Chondrocyte (in vitro differentiated cells): ENCODE data around the gene CLIC5. TPM values are rescaled to one million over a fixed set of nuclear protein-coding genes. Genes with fewer than 3 reads are reported as not detected.

Experiments used
- DNase-seq: peaks from one replicate; pipeline ENCODE4 v3.0.0; 2021; ENCODE audit warnings: mixed read lengths, low spot score
- H3K27ac Mint-ChIP-seq: one replicate; pipeline ENCODE4 v1.8.0; 2021; ENCODE audit warnings: mild to moderate bottlenecking, moderate library complexity, mixed read lengths; ENCODE audit not compliant: unreplicated experiment
- H3K27me3 Mint-ChIP-seq: 2 replicates; pipeline ENCODE4 v1.8.0; 2021; ENCODE audit warnings: low read depth, mixed read lengths
- H3K36me3 Mint-ChIP-seq: 2 replicates; pipeline ENCODE4 v1.8.0; 2021; ENCODE audit warnings: low read depth, mixed read lengths
- H3K4me1 Mint-ChIP-seq: 2 replicates; pipeline ENCODE4 v1.8.0; 2021; ENCODE audit warnings: low read depth, mild to moderate bottlenecking, mixed read lengths
- H3K4me3 Mint-ChIP-seq: one replicate; pipeline ENCODE4 v1.8.0; 2021; ENCODE audit warnings: mild to moderate bottlenecking, moderate library complexity, mixed read lengths; ENCODE audit not compliant: unreplicated experiment
- H3K9me3 Mint-ChIP-seq: 2 replicates; pipeline ENCODE4 v1.8.0; 2021; ENCODE audit warnings: low read depth, mixed read lengths
- total RNA-seq: library from RNA; stranded (reverse); gene quantifications from 3 replicates; pipeline ENCODE4 v1.2.1, GENCODE V29; 2021
- TF ChIP-seq, protein P1 (sequence below): fragments of 200-600 bp; sonication (generic); IDR thresholded peaks from 2 replicates; pipeline ENCODE4 v1.5.0; 2021; ENCODE audit warnings: antibody characterized with exemption, mild to moderate bottlenecking, moderate library complexity

The CLIC5 gene
- total RNA-seq, 1 donor from 2014 or later = not detected

DNA sequence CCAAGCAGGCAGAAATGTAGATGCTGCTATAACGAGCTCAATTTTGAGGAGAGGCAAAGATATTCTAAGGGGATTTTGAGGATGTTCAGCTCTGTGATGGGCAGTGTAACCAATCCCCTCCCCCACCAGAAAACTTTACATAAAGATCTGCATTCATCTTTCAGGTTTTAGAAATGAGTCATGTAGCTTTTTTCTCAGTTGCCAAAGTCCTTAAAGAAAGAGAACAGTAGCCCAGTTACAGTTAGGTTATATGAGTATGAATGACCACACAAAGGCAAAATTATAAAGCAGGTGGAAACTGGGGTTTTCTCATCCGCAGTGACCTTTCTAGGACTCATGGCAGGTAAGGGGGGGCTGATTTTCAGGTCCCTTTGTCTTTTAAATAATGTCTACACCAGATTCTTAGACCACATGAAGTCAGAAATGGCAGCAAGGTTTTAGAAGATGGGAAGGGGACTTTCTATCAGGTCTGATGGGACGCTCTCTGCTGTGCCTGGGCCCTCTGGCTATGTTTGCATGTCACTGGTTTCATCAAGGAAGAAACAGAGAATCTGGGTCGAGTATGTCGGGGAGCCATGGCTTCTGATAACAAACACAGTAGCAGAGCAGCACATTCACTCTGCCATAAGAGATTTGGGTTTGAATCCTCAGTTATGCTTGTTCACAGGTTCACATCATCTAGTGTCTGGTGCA, 94.7 kb downstream of the CLIC5 start:
- TF ChIP-seq, protein P1, sequence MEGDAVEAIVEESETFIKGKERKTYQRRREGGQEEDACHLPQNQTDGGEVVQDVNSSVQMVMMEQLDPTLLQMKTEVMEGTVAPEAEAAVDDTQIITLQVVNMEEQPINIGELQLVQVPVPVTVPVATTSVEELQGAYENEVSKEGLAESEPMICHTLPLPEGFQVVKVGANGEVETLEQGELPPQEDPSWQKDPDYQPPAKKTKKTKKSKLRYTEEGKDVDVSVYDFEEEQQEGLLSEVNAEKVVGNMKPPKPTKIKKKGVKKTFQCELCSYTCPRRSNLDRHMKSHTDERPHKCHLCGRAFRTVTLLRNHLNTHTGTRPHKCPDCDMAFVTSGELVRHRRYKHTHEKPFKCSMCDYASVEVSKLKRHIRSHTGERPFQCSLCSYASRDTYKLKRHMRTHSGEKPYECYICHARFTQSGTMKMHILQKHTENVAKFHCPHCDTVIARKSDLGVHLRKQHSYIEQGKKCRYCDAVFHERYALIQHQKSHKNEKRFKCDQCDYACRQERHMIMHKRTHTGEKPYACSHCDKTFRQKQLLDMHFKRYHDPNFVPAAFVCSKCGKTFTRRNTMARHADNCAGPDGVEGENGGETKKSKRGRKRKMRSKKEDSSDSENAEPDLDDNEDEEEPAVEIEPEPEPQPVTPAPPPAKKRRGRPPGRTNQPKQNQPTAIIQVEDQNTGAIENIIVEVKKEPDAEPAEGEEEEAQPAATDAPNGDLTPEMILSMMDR = no peak
- Mint-ChIP-seq H3K4me1 (peaks cover 9% of the 10 kb centered on the region), H3K27ac (no peak overlapping the region), H3K27me3 (no peaks in the 10 kb centered on the region), H3K4me3 (no peak overlapping the region), H3K36me3 (no peaks in the 10 kb centered on the region), H3K9me3 (no peaks in the 10 kb centered on the region)
- no peak for DNase-seq

DNA sequence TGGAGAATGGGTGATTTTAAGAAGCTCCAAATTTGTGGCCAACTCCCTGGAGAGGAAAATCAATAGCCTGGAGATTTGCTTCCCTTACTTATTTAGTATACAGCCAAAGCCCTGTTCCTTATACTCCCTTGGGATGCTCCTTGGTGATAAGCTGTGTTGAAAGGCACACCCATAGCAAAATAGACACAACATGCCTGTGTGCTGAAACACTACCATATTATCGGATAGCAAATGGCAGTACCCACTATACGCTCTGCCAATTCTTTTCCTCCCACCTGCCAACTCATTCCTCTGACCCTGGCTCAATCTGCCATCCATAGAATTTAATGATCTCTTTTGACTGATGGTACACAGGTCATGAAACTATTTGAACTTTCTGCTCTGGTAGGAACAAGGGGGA, 98.2 kb downstream of the CLIC5 start:
- Mint-ChIP-seq H3K27me3 (no peaks in the 10 kb centered on the region), H3K27ac (no peak overlapping the region), H3K4me1 (peaks cover 3% of the 10 kb centered on the region), H3K9me3 (no peaks in the 10 kb centered on the region), H3K36me3 (no peaks in the 10 kb centered on the region), H3K4me3 (no peak overlapping the region)
- TF ChIP-seq, protein P1 = no peak
- no peak for DNase-seq

DNA sequence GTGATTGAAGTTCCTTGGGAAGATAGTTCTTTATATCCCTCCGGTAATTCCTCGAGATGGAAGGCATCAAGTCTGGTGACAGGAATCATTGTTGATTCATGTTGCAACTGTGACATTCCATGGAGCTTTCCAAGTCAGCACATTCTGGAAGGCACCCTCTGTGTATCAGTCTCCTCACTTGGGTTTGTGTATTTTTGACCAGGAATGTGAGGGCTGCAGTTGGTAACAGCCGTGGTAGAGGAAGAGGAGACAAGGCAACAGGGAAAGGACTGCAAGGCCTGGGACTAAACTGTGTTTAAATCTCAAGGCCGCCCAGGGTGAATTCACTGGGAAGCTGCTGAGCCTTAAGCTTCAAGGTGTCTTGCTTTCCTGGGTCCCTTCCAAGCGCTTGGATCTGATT, 99.0 kb downstream of the CLIC5 start:
- DNase-seq = no peak
- Mint-ChIP-seq H3K4me3 (no peak overlapping the region), H3K27me3 (no peaks in the 10 kb centered on the region), H3K27ac (no peak overlapping the region), H3K4me1 (peaks cover under 1% of the 10 kb centered on the region), H3K9me3 (no peaks in the 10 kb centered on the region), H3K36me3 (no peaks in the 10 kb centered on the region)
- TF ChIP-seq, protein P1 = no peak

DNA sequence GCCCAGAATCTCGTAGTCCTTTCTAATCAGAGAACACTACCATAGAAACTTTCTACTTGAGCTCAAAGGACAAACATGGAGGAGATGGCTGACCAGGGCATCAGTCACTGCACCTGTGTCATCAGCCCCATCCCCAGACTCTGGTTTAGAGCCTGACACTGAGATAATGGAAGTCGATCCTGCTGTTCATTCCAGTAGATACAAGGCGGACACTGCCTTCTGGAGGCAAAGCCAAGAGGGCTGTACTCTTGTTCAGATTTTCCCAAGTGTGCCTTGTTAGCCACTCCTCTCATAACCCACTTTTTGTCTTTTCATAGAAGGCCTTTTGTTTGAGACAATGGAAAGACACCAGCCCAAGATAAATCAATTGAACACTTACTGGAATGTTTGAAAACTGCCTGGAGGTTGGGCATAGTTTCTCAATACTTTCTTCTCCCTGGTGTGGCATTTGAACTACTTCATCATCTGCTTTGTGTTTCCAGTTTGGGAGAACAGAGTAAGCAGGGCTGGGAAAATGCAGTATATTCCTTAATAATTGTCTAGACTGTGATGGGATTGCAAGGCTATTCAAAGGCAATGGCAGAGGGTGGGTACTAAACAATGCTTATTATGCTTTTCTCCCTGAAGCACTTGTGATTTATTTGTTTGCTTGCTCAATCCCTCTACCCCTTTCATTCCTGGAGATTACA, 99.7 kb downstream of the CLIC5 start:
- no peaks in the 10 kb centered on the region for H3K27me3 Mint-ChIP-seq
- H3K4me3 Mint-ChIP-seq = no peak overlapping the region
- no peak overlapping the region for H3K27ac Mint-ChIP-seq
- H3K4me1 Mint-ChIP-seq = no peaks in the 10 kb centered on the region
- DNase-seq = no peak
- H3K9me3 Mint-ChIP-seq = no peaks in the 10 kb centered on the region
- H3K36me3 Mint-ChIP-seq = no peaks in the 10 kb centered on the region
- TF ChIP-seq, protein P1 = no peak

DNA sequence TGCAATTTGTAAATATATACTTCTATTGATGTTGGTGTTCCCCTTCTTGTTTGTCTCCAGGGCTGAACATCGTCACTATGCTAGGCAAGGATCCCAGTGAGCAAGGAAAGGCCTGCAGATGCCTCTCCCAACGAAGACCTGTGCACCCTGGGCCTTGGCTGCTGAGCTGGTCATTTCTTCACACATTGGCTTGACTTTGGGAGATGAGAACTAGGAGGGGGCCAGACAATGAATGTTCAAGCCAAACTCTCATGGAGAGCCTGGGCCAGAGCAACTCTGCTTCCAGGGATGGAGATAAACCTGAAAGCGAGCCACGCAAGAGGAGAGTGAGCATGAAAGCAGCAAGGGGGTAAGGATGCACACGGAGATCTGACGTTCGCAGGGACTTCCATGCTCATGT, 104.0 kb downstream of the CLIC5 start:
- H3K27me3 Mint-ChIP-seq = peaks cover 2% of the 10 kb centered on the region
- H3K27ac Mint-ChIP-seq = no peak overlapping the region
- H3K4me3 Mint-ChIP-seq = no peak overlapping the region

More for the DNA sequence above, 104.0 kb downstream of the CLIC5 start:
- Mint-ChIP-seq H3K4me1 (no peaks in the 10 kb centered on the region), H3K36me3 (peaks cover 4% of the 10 kb centered on the region), H3K9me3 (peaks cover 9% of the 10 kb centered on the region)
- DNase-seq = no peak
- TF ChIP-seq, protein P1 = no peak
